Esophagus muscularis mucosa (tissue), 3 donors: ENCODE data around the gene XRCC4.

ENCODE experiments used
- CTCF ChIP-seq, 3 experiments: fragments of 200-600 bp in 2 of 3; fragments of 450-650 bp in 1 of 3; sonication (generic) in 2 of 3; IDR thresholded peaks; one replicate each; pipeline ENCODE4 v1.5.1; 2017 to 2019; ENCODE audit warnings: antibody characterized with exemption in 3 of 3, mild to moderate bottlenecking in 2 of 3, moderate library complexity in 1 of 3
- EP300 ChIP-seq: sonication (generic); formaldehyde crosslinking; IDR thresholded peaks from one replicate; pipeline ENCODE4 v1.6.1; 2017; ENCODE audit warnings: antibody characterized with exemption

GRCh38 chr5:83133797-83134196 is 56.5 kb downstream of the XRCC4 start:
- no peak for TF ChIP-seq CTCF (IDR thresholded peaks at IDR 0.05)
- TF ChIP-seq EP300: no peak
